NCI-H1417 (cell line): Measurements from ENCODE around the gene SERPINA9.
"Not testable (repeated sequence)": the region's sequence is repeated elsewhere in the genome, so short reads cannot be mapped to it uniquely, and the experiment has no call there.

Experiments
- DNase-seq, 3 experiments: peaks; one replicate each; lab custom pipeline; 2025; lab: John Stamatoyannopoulos, UW

Gene SERPINA9

DNA sequence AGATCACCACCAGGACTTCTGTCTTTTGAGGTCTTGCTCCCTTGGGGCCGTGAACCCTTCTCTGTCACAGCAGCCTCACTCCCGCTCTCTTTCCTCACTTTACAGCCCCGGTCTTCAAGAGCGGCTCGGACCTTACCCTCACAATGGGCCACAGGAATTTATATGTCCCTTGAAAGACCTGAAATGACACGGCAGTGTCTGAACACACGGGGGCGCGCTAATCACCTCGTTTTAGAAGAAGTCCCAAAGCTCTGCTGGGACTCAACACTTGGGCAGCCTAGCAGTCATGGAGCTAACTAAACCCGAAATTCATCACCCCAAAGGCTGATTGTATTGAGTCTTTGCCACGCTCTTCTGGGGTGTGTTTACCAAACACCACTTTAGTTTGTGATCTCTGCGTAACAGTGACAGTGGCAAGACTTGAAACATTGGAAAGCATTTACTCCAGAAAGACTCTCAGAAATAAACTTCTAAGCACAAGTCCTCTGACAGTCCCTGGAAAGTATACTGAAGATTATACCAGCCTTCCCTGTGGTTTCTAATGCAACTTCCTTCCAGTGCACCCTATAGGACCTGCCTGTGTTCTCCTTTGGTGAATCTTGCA, 52.4 kb downstream of the SERPINA9 start:
- peak in 2 of 3 experiments; percentile 12 to 47 for DNase-seq

DNA sequence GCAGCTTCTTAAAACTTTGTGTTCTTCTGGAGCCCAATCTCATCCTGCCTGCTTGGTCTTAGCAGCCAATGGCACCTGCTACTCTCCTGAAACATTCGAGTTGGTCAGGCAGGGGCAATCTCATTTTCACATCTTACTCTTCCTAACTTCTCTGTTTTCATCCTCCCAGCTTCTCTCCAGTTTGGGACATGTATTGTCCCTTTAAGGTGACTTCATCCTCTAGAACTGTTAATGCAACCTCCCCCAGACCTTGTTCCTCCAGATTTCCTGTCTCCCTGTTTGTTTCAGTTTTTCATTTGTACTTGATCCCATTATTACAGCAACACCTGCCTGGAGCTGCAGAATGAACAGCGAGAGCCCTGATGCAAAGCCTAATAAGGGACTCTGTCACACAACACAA, 54.7 kb downstream of the SERPINA9 start:
- DNase-seq = peak in 2 of 3 experiments; percentile 10 to 64

DNA sequence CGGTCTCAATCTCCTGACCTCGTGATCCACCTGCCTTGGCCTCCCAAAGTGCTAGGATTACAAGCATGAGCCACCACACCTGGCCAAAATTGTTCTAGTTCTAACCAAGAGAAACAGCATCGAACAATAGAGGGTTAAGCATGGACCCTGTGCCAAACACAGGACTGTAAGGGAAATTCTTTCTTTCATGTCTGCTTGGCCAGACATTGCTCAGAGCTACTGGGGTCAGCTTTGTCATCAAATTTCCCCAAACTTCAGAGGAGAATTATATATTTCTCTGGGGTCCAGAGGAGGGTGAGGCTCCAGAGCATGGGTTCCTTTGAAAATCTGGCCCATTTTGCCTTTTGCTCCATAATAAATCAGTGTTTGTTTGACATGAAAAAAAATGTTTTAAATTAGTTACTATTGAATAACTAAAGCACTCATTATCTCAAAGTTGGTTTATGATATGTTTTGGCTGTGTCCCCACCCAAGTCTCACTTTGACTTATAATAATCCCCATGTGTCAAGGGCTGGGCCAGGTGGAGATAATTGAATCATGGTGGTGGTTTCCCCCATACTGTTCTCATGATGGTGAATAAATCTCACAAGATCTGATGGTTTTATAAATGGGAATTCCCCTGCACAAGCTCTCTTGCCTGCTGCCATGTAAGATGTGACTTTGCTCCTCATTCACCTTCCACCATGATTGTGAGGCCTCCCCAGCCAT, 58.3 kb downstream of the SERPINA9 start:
- not testable (repeated sequence) for DNase-seq
